Subcutaneous adipose tissue (tissue), 4 donors: Measurements from ENCODE around the gene EPB41. TPM values are rescaled to one million over a fixed set of nuclear protein-coding genes. Genes with fewer than 3 reads are reported as not detected.

Source experiments
- total RNA-seq, 4 donors: library from RNA; depleted of rRNA; stranded (reverse); fragments of >200 nt; gene quantifications; one replicate each; pipeline ENCODE4 v1.1.0, GENCODE V29; 2016
- TF ChIP-seq, protein P1 (sequence below): fragments of 450-650 bp; IDR thresholded peaks from one replicate; pipeline ENCODE4 v1.5.1; 2016; ENCODE audit warnings: low read depth, mild to moderate bottlenecking, control low read depth, antibody characterized with exemption, moderate library complexity

EPB41 gene
- total RNA-seq, 4 donors from 2014 or later, result 30.8 to 66.1 (median 43.0) TPM

DNA sequence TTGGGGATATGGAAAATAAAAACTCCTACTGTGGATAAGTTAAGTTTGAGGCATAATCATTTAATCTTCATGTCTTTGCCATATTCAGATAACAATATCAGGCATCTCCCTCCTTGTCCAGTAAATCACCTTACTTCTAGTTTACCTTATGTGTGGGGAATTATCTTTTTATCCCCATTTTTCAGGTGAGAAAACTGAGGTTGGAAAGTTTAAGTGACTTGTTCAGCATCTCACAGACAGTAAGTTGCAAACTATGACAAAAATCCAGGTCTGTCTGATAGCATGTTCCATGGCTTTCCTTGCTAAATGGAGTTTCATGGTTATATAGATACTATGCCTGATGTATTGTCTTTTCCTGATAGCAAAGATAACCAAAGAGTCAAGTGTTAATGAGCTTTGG is 129.6 kb downstream of the EPB41 start:
- TF ChIP-seq, protein P1, sequence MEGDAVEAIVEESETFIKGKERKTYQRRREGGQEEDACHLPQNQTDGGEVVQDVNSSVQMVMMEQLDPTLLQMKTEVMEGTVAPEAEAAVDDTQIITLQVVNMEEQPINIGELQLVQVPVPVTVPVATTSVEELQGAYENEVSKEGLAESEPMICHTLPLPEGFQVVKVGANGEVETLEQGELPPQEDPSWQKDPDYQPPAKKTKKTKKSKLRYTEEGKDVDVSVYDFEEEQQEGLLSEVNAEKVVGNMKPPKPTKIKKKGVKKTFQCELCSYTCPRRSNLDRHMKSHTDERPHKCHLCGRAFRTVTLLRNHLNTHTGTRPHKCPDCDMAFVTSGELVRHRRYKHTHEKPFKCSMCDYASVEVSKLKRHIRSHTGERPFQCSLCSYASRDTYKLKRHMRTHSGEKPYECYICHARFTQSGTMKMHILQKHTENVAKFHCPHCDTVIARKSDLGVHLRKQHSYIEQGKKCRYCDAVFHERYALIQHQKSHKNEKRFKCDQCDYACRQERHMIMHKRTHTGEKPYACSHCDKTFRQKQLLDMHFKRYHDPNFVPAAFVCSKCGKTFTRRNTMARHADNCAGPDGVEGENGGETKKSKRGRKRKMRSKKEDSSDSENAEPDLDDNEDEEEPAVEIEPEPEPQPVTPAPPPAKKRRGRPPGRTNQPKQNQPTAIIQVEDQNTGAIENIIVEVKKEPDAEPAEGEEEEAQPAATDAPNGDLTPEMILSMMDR, result no peak

DNA sequence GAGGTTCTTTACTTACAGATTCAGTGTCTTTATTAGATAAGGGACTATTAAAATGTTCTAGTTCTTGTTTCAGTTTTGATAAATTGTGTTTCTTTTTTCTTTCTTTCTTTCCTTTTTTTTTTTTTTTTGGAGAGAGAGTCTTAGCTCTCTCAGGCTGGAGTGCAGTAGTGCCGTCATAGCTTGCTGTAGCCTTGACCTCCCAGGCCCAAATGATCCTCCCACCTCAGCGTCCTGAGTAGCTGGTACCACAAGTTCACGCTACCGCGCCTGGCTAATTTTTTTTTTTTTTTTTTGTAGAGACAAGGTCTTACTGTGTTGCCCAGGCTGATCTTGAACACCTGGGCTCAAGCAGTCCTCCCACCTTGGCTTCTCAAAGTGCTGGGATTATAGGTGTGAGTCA is 132.8 kb downstream of the EPB41 start:
- TF ChIP-seq, protein P1, result no peak

DNA sequence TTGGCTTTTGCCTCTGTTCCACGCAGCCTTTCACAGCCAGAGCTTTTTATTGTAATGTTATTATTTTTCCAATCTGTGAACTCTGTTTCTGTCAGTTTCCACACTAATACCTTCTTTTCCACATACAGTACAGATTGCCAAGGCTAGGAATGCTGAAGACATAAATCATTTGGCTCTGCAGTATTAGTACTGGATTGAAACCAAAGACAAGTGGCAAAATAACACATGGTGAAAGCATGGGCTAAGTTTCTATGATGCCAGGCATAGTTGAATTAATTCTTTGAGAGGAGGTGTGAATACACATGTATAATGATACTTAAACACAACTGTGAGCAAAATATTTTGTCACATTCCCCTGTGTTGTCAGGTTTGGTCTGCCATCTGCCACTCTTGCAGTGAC is 135.8 kb downstream of the EPB41 start:
- TF ChIP-seq, protein P1, result no peak

DNA sequence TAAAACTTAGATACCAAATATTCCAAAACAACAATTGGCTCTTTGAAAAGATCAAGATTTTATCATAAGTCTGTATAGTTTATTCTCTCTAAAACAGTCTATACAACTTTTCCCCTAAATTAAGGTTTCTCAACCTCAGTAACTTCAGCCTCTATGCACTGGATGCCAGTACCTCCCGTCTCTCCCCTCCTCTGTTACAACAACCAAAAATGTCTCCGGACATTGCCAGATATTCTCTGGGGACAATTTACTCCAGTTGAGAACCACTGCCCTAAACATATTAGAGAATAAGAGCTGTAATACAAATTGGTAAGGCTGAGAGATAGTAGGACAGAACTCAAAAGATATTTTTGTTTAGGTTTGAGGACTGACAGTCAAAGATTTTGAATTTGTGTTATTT is 137.7 kb downstream of the EPB41 start:
- TF ChIP-seq, protein P1, result no peak

DNA sequence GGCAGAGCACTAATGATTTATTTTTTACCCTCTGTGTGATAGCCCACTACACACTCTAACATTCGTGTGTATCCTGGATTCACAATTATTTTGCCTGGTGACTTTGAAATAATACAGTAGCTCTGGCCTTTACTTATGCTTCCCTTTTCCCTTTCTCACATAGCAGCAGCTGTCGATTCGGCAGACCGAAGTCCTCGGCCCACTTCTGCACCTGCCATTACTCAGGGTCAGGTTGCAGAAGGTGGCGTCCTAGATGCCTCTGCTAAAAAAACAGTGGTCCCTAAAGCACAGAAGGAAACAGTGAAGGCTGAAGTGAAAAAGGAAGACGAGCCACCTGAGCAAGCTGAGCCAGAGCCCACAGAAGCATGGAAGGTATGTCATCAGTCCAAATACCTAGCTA is 138.6 kb downstream of the EPB41 start:
- TF ChIP-seq, protein P1, result no peak

DNA sequence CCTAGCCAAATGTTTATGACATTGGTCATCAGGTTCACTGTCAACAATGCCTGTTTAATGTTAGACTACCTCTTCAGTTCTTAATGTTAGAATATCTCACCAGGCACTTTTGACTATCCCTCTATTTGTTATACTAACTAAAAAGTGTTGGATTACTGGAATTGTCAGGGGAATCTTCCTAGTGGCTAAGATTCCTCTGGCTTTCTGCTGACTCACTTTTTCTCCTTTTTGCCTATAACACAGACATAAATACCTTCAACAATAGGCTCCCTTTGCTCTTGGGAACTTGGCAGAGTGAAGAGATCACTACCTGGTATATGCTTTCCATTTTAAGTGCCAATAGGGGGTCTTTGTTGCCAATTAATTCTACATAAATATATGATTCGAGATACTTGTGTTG is 140.8 kb downstream of the EPB41 start:
- TF ChIP-seq, protein P1, result no peak

DNA sequence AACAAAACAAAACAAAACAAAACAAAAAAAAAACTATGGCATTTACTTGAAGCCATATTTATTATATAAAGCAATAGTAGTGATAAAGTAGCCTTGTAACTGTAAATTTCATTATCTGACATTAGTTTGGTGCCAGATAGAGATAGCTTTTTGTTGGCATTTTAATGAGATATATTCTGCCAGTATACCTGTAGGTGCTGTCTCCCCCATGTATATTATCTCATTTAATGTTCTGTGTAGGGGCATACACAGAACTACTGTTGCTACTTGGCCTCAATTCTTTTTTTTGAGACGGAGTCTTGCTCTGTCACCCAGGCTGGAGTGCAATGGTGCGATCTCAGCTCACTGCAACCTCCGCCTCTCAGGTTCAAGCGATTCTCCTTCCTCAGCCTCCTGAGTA is 141.9 kb downstream of the EPB41 start:
- TF ChIP-seq, protein P1, result no peak

DNA sequence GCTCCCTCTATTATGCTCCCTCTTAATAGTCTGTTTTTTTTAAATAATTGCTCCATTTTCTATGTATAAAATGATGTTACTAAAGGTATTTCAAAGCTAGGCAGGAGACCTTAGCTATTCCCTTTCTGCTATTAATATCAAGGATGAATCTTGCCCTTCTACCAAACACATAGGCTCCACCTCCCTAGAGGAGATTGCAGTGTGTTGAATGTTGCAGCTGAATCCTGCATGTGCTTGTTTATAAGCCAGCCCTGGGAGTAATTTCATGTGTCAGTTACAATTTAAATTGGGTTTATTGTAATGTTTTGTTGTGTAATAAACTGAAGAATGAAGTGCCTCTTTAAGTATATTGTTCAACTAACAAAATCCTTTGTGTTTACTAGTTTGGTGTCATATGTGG is 143.3 kb downstream of the EPB41 start:
- TF ChIP-seq, protein P1, result no peak
